Measurements from ENCODE around the gene KRTAP12-3. TPM values are rescaled to one million over a fixed set of nuclear protein-coding genes. Genes with fewer than 3 reads are reported as not detected.

KRTAP12-3 gene
- total and polyA plus RNA-seq, 9 of the 15 experiments (the other 6 are each of a cell fraction or from before 2014, with no cell fraction given), result not detected

DNA sequence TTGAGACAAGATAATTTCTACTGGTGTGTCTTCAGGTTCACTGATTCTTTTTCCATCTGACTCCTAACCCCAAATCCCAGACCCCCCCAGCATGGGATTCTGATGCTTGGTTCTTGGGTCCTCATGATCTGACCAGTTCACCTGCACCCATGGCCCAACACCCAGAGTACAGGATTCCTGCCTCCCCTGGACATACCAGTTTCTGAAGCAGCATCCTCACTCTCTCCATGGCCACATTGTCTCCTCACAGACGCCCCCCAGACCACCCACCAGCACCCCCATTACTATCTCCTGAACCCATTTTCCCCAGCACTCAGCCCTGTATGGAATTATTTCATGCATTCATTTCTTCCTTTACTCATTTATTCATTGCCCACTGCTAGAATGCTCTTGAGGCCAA, 864 bp upstream of the KRTAP12-3 start:
- Histone ChIP-seq H2AFZ (ENCODE audit: low read depth, low read length) (no peak overlapping the region), H3K9me3 (replicated peaks; ENCODE audit: control insufficient read depth, insufficient read depth, low read depth, low read length) (no peaks in the 10 kb centered on the region), H3K4me2 (ENCODE audit: insufficient read depth, low read length) (no peak overlapping the region), H3K9me1 (ENCODE audit: control insufficient read depth, insufficient read depth, low read length) (no peaks in the 10 kb centered on the region), H3K27ac (ENCODE audit: extremely low read depth, low read depth, low read length) (no peak overlapping the region), H3K27me3 (ENCODE audit: control insufficient read depth in 2 of 2, insufficient read depth in 2 of 2, low read length in 2 of 2) (peaks cover 4 to 33% of the 10 kb centered on the region in 2 experiments; a peak in 4 of 5 replicates), H3K79me2 (ENCODE audit: control insufficient read depth, insufficient read depth, low read length) (no peaks in the 10 kb centered on the region), H3K36me3 (ENCODE audit: control insufficient read depth, insufficient read depth, low read length) (no peaks in the 10 kb centered on the region), H3K4me3 (no peak overlapping the region), H4K20me1 (replicated peaks; ENCODE audit: control insufficient read depth, insufficient read depth, low read length) (no peaks in the 10 kb centered on the region), H3K9ac (ENCODE audit: insufficient read depth in 1 of 2, low read depth in 2 of 2, low read length in 2 of 2) (no peak overlapping the region), H3K4me1 (replicated peaks in 1 of 2; ENCODE audit: control insufficient read depth in 2 of 2, insufficient read depth in 2 of 2, low read length in 2 of 2) (peaks cover 0 to 8% of the 10 kb centered on the region in 2 experiments; a peak in 2 of 5 replicates)
- 0% methylated on average over 1 of the region's 1 CpG for WGBS (ENCODE audit: insufficient coverage, low coverage, missing lambda C conversion rate)
- intact Hi-C loops (cut with micrococcal nuclease), result no loop called here
- ATAC-seq (no peak), FAIRE-seq (no peak), DNase-seq (ENCODE audit: extremely low read depth in 1 of 4, low spot score in 3 of 4) (no peak)
- ChIA-PET POLR2A (no interaction called here), CTCF (ENCODE audit: low intra/inter-chr PET ratio) (no interaction called here)
- no peak for TF ChIP-seq SAFB2 (IDR thresholded peaks at IDR 0.05; ENCODE audit: borderline replicate concordance, low read depth, low read length, severe bottlenecking)
- no TSS peak for BruUV-seq (replicated peaks)
- in situ Hi-C loops (cut with MboI), result no loop called here

DNA sequence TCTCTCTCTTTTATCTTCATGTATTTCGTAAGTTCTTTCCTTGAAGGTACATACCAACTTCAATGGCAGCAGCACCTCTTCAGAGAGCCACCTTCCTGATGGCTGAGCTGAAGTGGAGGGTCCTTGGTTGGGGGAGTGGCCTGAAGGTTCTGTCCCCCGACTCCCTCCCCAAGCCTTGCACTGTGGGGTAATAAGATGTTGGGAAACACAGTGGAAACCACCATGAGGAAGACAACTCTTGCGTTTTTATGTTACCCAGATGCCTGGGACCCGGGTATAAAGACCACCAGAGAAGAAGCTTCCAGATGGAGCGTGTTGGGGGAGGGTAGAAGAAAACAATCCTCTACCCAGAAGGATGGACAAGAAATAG, 794 bp downstream of the KRTAP12-3 start:
- in situ Hi-C loops (cut with MboI), result no loop called here
- peaks cover 0 to 19% of the 10 kb centered on the region in 2 experiments; a peak in 3 of 5 replicates for H3K27me3 ChIP-seq (ENCODE audit: control insufficient read depth in 2 of 2, insufficient read depth in 2 of 2, low read length in 2 of 2)
- peaks cover 0 to 8% of the 10 kb centered on the region in 2 experiments; a peak in 1 of 5 replicates for H3K4me1 ChIP-seq (replicated peaks in 1 of 2; ENCODE audit: control insufficient read depth in 2 of 2, insufficient read depth in 2 of 2, low read length in 2 of 2)
- WGBS (ENCODE audit: insufficient coverage, low coverage, missing lambda C conversion rate), result 0% methylated on average over 5 of the region's 5 CpGs
- no peaks in the 10 kb centered on the region for H3K9me3 ChIP-seq (replicated peaks; ENCODE audit: control insufficient read depth, insufficient read depth, low read depth, low read length)
- ChIA-PET CTCF (ENCODE audit: low intra/inter-chr PET ratio) (no interaction called here), POLR2A (no interaction called here)
- H3K9me1 ChIP-seq (ENCODE audit: control insufficient read depth, insufficient read depth, low read length), result no peaks in the 10 kb centered on the region
- no peak overlapping the region for H3K4me2 ChIP-seq (ENCODE audit: insufficient read depth, low read length)
- no peak overlapping the region for H3K9ac ChIP-seq (ENCODE audit: insufficient read depth in 1 of 2, low read depth in 2 of 2, low read length in 2 of 2)
- intact Hi-C loops (cut with micrococcal nuclease), result no loop called here
- no peaks in the 10 kb centered on the region for H4K20me1 ChIP-seq (replicated peaks; ENCODE audit: control insufficient read depth, insufficient read depth, low read length)
- DNase-seq (ENCODE audit: extremely low read depth in 1 of 4, low spot score in 3 of 4), result no peak
- no peak for ATAC-seq
- no peaks in the 10 kb centered on the region for H3K79me2 ChIP-seq (ENCODE audit: control insufficient read depth, insufficient read depth, low read length)
- H3K4me3 ChIP-seq, result no peak overlapping the region
- no peaks in the 10 kb centered on the region for H3K36me3 ChIP-seq (ENCODE audit: control insufficient read depth, insufficient read depth, low read length)
- no peak for FAIRE-seq
- BruUV-seq (replicated peaks), result no TSS peak
- H3K27ac ChIP-seq (ENCODE audit: extremely low read depth, low read depth, low read length), result no peak overlapping the region
- no peak overlapping the region for H2AFZ ChIP-seq (ENCODE audit: low read depth, low read length)
- no peak for TF ChIP-seq ARID4B (CRISPR knock-in tag; IDR thresholded peaks at IDR 0.05)
- no peak for TF ChIP-seq GABPA (tag; conservative IDR thresholded peaks at IDR 0.05; ENCODE audit: low read depth)
- TF ChIP-seq, protein P1, sequence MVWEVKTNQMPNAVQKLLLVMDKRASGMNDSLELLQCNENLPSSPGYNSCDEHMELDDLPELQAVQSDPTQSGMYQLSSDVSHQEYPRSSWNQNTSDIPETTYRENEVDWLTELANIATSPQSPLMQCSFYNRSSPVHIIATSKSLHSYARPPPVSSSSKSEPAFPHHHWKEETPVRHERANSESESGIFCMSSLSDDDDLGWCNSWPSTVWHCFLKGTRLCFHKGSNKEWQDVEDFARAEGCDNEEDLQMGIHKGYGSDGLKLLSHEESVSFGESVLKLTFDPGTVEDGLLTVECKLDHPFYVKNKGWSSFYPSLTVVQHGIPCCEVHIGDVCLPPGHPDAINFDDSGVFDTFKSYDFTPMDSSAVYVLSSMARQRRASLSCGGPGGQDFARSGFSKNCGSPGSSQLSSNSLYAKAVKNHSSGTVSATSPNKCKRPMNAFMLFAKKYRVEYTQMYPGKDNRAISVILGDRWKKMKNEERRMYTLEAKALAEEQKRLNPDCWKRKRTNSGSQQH (CRISPR knock-in tag; IDR thresholded peaks at IDR 0.05), result no peak
- no peak for TF ChIP-seq ZNF589 (CRISPR knock-in tag; IDR thresholded peaks at IDR 0.05; ENCODE audit: low read depth)
- TF ChIP-seq, protein P2, sequence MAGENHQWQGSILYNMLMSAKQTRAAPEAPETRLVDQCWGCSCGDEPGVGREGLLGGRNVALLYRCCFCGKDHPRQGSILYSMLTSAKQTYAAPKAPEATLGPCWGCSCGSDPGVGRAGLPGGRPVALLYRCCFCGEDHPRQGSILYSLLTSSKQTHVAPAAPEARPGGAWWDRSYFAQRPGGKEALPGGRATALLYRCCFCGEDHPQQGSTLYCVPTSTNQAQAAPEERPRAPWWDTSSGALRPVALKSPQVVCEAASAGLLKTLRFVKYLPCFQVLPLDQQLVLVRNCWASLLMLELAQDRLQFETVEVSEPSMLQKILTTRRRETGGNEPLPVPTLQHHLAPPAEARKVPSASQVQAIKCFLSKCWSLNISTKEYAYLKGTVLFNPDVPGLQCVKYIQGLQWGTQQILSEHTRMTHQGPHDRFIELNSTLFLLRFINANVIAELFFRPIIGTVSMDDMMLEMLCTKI (IDR thresholded peaks at IDR 0.05; ENCODE audit: partially characterized antibody), result no peak
- TF ChIP-seq NFIX (CRISPR knock-in tag; IDR thresholded peaks at IDR 0.05; ENCODE audit: low read depth), result no peak
- TF ChIP-seq RHOXF2B (CRISPR knock-in tag; conservative IDR thresholded peaks at IDR 0.05), result no peak
- no peak for TF ChIP-seq TFAM (CRISPR knock-in tag; conservative IDR thresholded peaks at IDR 0.05)
